Hematopoietic multipotent progenitor cell treated with erythropoietin and hydrocortisone succinate and interleukin-3 and kit ligand, for 6 days (in vitro differentiated cells): ENCODE measurements around the gene NTN5.

Source experiments
- DNase-seq: peaks from one replicate; pipeline ENCODE4 v3.0.0-alpha.2; 2015

NTN5 gene

GRCh38 chr19:48611872-48612271 lies 60.9 kb downstream of the NTN5 start:
- no peak for DNase-seq
